LoVo (cell line): ENCODE results near the gene ZNF268.
A peak's percentile ranks its signal among the peaks of the same experiment; 100 is the strongest.
"Not testable (repeated sequence)": the region's sequence is repeated elsewhere in the genome, so short reads cannot be mapped to it uniquely, and the experiment has no call there.

ENCODE experiments used
- DNase-seq: peaks from one replicate; pipeline ENCODE4 v3.0.0-alpha.2; 2016; ENCODE audit warnings: low spot score

Gene ZNF268

GRCh38 chr12:133227281-133227852, 46.1 kb downstream of the ZNF268 start:
- no peak for DNase-seq

- DNase-seq, result no peak
Observed at GRCh38 chr12:133231001-133231400, 49.7 kb downstream of the ZNF268 start.

- DNase-seq, result no peak
Observed at GRCh38 chr12:133233006-133233405, 51.7 kb downstream of the ZNF268 start.

GRCh38 chr12:133233993-133234564, 52.8 kb downstream of the ZNF268 start:
- DNase-seq, result no peak

GRCh38 chr12:133234971-133235370, 53.7 kb downstream of the ZNF268 start:
- DNase-seq, result no peak

- no peak for DNase-seq
Observed at GRCh38 chr12:133235401-133236112, 54.3 kb downstream of the ZNF268 start, which contains the start of gene ANHX. Gene ANHX (minus strand): TSS chr12:133235877. CDS start chr12:133234356, 1,521 bp downstream.

GRCh38 chr12:133236144-133236543, 54.8 kb downstream of the ZNF268 start:
- no peak for DNase-seq

- DNase-seq, result no peak
Observed at GRCh38 chr12:133236556-133236955, 55.3 kb downstream of the ZNF268 start.

GRCh38 chr12:133251732-133252131, 70.4 kb downstream of the ZNF268 start:
- DNase-seq, result no peak

- DNase-seq, result not testable (repeated sequence)
Observed at GRCh38 chr12:133255833-133256232, 74.5 kb downstream of the ZNF268 start.

- DNase-seq, result peak; percentile 6
Observed at GRCh38 chr12:133256321-133256720, 75.0 kb downstream of the ZNF268 start.

GRCh38 chr12:133264173-133264572, 82.9 kb downstream of the ZNF268 start:
- no peak for DNase-seq
